NCI-H187 (cell line): ENCODE measurements around the gene DMRTA2.

Source experiments
- DNase-seq, 2 experiments: peaks; one replicate each; lab custom pipeline; 2025; lab: John Stamatoyannopoulos, UW

The DMRTA2 gene

GRCh38 chr1:50422946-50423669, at the start of gene DMRTA2:
Gene DMRTA2 (minus strand): TSS chr1:50423443. CDS start chr1:50421536, 1,907 bp downstream.
- no peak for DNase-seq

DNA sequence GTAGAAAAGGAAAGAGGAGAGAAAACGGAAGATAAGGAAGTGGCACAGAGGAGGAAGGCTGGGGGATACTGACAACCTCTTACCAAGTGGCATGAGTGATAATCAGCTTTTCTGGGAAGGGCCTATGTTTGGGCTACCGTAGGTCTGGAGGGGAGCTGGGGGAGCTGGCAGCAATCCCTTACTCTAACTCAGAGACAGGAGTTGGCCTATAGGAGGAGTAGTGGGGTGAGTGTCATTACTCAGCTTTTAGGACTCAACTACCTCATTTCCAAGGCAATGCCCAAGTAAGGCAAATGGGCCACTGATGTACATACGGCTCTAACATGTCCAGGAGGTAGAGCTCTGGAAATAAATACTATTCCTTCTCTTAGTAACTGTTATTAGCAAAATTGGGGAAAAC, 48.7 kb upstream of the DMRTA2 start:
- no peak for DNase-seq

- no peak for DNase-seq
Measured at GRCh38 chr1:50462964-50463363, 39.7 kb upstream of the DMRTA2 start.

- no peak for DNase-seq
Measured at GRCh38 chr1:50458507-50458906, 35.3 kb upstream of the DMRTA2 start.

DNA sequence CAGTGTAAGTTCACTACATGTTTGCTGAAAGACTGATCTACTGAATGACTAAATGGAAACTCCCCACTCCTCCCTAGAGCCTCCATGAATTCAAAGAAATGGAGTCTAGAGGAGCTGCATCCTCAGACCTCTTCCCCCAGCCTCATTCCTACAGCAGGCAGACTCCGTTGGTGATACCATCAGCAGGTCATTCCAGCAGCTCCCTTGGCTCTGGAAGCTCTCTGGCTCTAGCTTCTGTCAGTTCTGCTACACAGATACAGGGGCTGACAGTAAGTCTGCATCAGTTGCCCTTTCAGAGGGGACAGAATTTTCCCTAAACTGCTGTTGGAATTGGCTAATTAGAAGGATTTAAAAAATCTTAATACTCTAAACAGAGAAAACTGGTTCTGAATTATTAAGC, 31.7 kb upstream of the DMRTA2 start:
- no peak for DNase-seq

DNA sequence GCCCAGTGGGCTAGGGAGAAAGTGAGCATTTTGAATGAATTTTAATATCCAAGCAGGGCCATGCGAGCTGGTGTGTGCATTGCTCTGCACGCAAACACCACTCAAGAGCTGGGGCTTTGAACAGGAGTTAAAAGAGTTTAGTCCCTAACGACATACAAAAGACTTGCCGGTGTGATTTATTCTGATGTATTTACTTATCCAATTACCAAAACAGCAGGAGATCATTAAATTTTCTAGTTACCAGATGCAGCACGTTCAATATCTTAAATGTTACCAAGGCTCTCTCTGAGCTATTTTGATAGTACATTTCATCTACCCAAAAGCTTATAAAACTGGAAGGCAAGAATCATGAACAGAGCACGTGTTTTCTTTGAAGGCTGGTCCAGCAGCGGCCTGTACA, 30.0 kb upstream of the DMRTA2 start:
- no peak for DNase-seq

GRCh38 chr1:50452700-50453099, 29.5 kb upstream of the DMRTA2 start:
- DNase-seq: no peak

DNA sequence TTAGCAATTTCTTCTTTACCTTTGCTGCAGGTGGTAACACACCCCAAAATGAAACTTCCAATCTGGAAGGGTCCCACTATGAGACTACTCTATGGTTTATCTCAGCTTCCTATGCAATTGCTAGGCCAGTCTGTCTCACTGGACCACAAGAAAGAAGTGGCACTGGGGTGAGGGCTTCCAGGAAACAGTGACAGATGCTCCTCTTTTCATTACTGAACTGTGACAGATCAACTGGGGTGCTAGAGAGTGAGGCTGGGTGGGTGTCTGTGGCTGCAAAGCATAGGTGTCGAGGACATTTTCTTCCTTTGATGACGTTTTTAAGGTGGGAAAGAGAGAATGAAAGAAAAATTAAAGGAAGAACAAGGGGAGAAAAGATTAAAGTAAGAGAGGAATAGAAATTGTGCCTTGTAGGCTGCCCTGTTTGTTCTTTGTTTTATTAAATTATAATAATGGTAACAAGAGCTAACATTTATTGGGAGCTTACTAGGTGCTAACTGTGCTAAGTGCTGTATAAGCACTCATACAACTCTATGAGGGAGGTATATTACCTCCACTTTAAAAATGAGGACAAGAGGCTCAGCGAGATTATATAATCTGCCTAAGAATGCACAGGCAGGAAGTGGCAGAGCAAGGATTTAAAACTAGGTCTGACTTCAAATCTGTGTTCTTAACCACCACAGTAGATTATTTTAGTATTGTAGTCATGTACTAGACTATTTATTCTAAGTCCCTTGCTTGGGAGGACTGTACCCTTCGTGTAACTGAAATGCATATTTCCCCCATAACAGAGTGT, 27.8 kb upstream of the DMRTA2 start:
- no peak for DNase-seq

DNA sequence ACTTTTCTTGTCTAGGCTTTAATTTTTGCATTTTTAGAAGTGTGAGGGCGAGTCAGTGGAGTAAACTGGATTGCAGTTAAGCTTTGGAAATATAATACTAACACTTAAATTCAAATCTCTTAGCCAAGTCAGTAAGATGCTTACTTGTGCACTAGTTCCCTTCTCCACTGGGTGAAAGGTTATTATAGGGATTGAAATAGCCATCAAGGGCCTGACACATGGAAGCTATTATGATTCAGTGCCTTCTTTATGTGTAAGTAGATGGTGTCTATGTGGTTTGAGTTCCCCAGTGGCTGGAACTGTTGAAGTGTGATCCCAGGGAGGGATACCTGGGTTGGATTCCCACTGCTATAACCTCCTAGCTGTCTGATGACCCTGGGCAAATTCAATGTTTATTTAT, 24.7 kb upstream of the DMRTA2 start:
- DNase-seq: no peak

- no peak for DNase-seq
Measured at GRCh38 chr1:50441183-50441582, 17.9 kb upstream of the DMRTA2 start.

- no peak for DNase-seq
Measured at GRCh38 chr1:50438945-50439344, 15.7 kb upstream of the DMRTA2 start.

DNA sequence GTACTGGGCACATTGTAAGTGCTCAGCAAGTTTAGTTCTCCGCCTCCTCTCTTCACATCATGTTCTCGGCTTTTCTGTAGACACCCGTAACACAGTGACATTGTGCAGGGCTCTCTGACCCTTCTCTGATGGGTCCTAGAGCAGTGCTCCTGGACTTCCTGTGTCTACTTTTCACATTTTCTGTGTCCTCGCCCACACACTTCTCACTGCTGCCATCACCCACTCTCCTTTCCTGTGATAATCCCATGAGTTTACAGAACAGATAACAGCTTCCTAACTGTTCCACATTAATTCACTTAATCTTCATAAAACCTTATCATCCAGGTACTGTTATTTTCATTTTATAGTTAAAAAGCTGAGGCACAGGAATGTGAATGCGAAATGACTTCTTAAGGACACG, 13.2 kb upstream of the DMRTA2 start:
- DNase-seq: no peak

DNA sequence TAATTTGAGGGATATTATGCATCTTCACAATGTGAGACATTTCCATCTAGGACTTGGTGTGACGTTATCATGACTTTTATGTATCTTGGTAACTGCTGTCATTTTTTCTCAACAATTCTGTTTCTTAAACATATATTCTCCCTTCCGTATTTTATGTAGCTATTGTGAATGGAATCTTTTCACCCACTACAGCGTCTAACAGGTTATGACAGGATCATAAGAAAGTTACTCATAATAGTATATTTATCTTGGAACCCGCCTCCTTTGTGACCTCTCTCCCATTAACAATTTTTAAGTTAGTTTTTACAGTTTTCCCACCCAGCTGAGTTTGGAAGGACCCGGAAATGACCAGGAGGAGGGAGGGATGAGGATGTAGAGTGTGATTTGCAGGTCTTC, 6.8 kb upstream of the DMRTA2 start:
- DNase-seq: no peak

DNA sequence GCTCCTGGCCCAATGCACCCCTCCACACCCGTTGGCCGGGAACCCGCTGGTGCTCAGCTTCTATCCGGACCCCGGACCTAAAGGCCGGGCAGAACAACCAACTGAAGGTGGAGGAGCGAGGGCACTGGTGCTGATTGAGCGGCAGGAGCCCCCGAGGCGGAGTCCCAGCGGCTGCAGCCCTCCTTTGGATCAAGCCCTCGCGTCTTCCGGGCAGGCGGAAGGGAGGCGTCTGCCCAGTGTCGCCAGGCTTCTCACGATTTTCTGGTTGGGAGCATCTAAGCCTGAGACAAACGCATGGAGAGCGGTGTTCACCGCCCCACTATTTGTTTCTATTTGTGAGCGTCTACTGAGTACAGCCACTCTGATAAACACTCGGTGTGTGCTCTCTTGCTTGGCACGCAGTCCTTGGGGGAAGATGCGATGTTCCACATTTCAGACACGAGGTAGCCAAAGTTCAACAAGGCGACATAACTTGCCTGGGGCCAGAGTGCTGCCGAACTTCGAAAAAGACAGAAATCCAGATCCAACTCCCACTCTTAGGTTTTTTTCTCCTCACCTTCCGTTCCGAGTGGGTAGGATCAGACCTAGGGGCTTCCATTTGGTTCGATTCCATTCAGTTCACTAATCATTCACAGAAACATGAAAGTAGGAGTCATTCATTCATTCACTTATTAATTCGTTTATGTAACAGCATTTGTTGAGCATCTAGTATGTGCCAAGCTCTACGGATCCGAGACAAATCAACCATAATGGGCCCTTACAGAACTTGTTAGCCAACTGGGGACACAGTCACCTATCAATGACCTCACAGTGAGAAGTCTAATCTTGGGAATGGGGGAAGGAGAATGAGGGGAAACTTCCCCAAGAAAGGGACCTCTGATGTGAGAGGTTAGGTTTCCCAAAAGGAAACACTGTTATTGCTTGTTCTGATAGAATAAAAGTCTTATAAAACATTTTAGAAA, 4.9 kb upstream of the DMRTA2 start:
- no peak for DNase-seq

DNA sequence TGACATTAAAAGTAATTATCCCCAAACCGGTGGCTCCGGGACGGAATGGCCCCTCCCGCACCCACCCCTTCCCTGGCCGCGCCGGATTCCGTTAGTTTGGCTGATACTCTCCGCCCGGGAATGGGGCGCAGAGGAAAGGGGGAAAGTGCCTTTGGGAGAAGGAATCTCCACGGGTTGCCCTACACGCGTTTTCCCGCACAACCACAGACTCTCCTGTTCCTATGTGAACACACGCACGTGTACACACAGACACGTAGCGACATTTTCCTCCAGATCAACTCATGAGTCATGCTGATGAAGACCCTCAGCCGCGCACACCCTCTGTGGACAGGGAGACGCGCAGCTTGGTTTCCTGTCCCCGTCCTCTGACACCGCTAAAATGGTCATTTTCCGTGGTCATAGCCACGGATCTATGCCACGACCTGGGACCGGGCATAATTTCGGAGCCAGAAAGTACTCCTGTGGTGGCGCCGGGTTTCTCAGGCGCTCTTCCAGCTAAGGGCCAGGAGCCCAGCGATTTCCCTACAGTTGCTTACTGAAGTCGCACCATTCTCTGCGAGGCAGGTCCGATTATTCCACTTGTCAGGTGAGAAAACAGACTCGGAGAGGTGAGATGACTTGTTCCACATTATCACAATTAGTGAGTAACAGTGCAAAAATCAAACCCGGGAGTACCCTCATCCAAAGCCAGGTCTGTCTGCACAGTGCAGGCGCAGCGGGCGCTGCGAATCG, 4.0 kb upstream of the DMRTA2 start:
- DNase-seq: no peak

GRCh38 chr1:50426702-50427085, 3.5 kb upstream of the DMRTA2 start:
- no peak for DNase-seq

- DNase-seq: no peak
Measured at GRCh38 chr1:50426108-50426700, 3.0 kb upstream of the DMRTA2 start.

DNA sequence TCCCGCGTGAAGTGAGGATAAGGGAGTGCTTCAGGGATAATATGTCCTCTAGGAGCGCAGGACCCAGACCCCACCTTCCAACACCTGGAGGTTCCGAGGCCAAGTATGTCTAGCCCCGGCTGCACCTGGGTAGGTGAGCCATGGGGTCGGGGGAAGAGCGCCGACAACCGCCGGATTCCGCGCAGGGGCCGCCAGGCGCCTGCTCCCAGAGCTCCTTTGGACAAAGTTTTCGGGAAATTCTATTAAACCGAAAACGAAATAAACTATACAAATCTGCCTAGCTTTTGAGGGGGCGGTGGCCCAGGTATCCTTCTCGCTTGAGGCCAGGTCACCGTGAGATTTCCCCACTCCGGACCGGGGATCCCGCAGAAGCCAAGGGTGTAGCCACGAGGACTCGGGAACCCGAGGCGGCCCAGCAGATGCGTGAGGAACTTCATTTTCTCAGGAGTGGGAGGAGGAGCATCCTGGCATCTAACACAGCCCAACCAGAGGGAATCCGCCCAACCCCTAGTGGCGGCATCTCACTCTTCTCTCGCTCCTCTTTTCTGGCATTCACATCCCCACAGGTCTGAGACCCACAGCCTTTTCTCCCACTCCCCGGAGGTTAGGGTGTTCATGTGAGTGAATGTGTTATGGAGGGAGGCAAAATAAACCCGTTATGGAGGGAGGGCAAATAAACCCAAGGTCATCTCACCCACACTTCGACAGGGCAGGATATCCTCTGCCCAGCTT, 2.3 kb upstream of the DMRTA2 start:
- DNase-seq: no peak

DNA sequence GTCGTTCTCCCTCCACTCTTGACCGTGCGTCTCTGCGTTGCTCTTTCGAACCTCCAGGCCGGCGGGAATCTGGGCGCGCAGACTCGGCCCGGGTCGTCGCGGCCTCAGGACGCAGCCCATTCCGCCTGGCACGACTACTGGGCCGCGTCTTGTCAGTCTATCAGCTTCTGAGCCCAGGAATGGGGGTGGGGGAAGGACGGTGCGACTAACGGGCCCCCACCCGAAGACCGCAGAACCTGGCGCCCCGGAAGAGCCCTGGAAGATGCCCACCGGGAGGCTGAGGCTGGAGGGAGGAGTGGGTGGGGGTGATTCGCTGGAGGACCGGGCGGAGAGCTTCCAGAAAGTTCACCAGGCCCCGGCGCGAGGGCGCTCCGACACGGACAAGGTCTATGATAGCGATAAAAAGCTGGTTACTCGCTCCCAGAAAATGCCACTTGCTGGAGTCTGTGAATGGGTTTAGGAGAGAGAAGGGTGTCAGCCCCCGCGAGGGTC, 1.7 kb upstream of the DMRTA2 start:
- no peak for DNase-seq
